Endodermal cell (in vitro differentiated cells): ENCODE data around the gene UQCR11. TPM values are rescaled to one million over a fixed set of nuclear protein-coding genes. Genes with fewer than 3 reads are reported as not detected.

Experiments used
- DNase-seq: peaks from one replicate; pipeline ENCODE4 v3.0.0-alpha.2; 2017
- H3K27ac ChIP-seq: 2 replicates; pipeline ENCODE4 v1.5.1; 2013; ENCODE audit warnings: mild to moderate bottlenecking, low read depth, low read length, moderate library complexity
- H3K27me3 ChIP-seq: 2 replicates; pipeline ENCODE4 v1.6.1; 2013; ENCODE audit warnings: mild to moderate bottlenecking, low read length, moderate library complexity; ENCODE audit not compliant: insufficient read depth, control insufficient read depth, poor library complexity, severe bottlenecking
- H3K36me3 ChIP-seq: 2 replicates; pipeline ENCODE4 v1.7.0; 2013; ENCODE audit warnings: mild to moderate bottlenecking, low read length, moderate library complexity; ENCODE audit not compliant: control insufficient read depth, insufficient read depth
- H3K4me1 ChIP-seq: one replicate; pipeline ENCODE4 v1.7.0; 2013; ENCODE audit warnings: low read length; ENCODE audit not compliant: control insufficient read depth, insufficient read depth
- H3K4me3 ChIP-seq: 2 replicates; pipeline ENCODE4 v1.5.1; 2013; ENCODE audit warnings: mild to moderate bottlenecking, low read length, moderate library complexity
- H3K9ac ChIP-seq: 2 replicates; pipeline ENCODE4 v1.6.1; 2013; ENCODE audit warnings: mild to moderate bottlenecking, low read length, moderate library complexity; ENCODE audit not compliant: poor library complexity, severe bottlenecking; ENCODE audit errors: extremely low read depth
- H3K9me3 ChIP-seq: 2 replicates; pipeline ENCODE4 v1.6.1; 2013; ENCODE audit warnings: mild to moderate bottlenecking, low read length, moderate library complexity; ENCODE audit not compliant: control insufficient read depth
- H3K27ac Mint-ChIP-seq: 2 replicates; pipeline ENCODE4 v1.8.0; 2020; ENCODE audit warnings: mixed read lengths
- H3K27me3 Mint-ChIP-seq: 2 replicates; pipeline ENCODE4 v1.8.0; 2021; ENCODE audit warnings: mild to moderate bottlenecking, mixed read lengths; ENCODE audit not compliant: insufficient read depth
- H3K36me3 Mint-ChIP-seq: 2 replicates; pipeline ENCODE4 v1.8.0; 2020; ENCODE audit warnings: low read depth, mixed read lengths
- H3K4me1 Mint-ChIP-seq: 2 replicates; pipeline ENCODE4 v1.8.0; 2020; ENCODE audit warnings: mixed read lengths
- H3K4me3 Mint-ChIP-seq: 2 replicates; pipeline ENCODE4 v1.8.0; 2020; ENCODE audit warnings: mild to moderate bottlenecking, moderate library complexity, mixed read lengths
- H3K9me3 Mint-ChIP-seq: 2 replicates; pipeline ENCODE4 v1.8.0; 2020; ENCODE audit warnings: mild to moderate bottlenecking, mixed read lengths
- CTCF ChIP-seq: fragments of 200-600 bp; sonication (generic); conservative IDR thresholded peaks from 2 replicates; pipeline ENCODE4 v1.5.0; 2021; ENCODE audit warnings: antibody characterized with exemption, mild to moderate bottlenecking
- WGBS, 2 experiments: methylation state at CpG; one replicate each; pipeline versions ENCODE4 v1.1.5 to v1.1.7; 2013; ENCODE audit warnings: missing lambda C conversion rate in 2 of 2, mixed read lengths in 1 of 2; ENCODE audit not compliant: insufficient coverage in 1 of 2, insufficient read length in 1 of 2; 5-methylcytosine and 5-hydroxymethylcytosine counted together
- total RNA-seq, 2 donors: library from RNA; stranded (reverse); fragmentation: NEBNext Ultra II Directional in 1 of 2; extraction: Animal tissue kit (Norgen Biotek cat#: 25700) in 1 of 2; gene quantifications; 2 replicates in 1 of 2; 3 replicates in 1 of 2; pipeline ENCODE4 v1.2.1, GENCODE V29; 2021

Gene UQCR11
- total RNA-seq, 2 donors from 2014 or later = 171 to 195 TPM

GRCh38 chr19:1585243-1585580, 20.1 kb downstream of the UQCR11 start:
- no peak for TF ChIP-seq CTCF
- Histone ChIP-seq H3K36me3 (peaks cover 44% of the 10 kb centered on the region), H3K9me3 (no peaks in the 10 kb centered on the region), H3K4me1 (no peaks in the 10 kb centered on the region), H3K4me3 (no peak overlapping the region), H3K9ac (no peak overlapping the region), H3K27ac (no peak overlapping the region), H3K27me3 (no peaks in the 10 kb centered on the region)
- 96 to 100% methylated on average over 5 to 13 of the region's 13 CpGs for WGBS, 2 experiments
- no peaks in the 10 kb centered on the region for H3K27me3 Mint-ChIP-seq
- H3K4me1 Mint-ChIP-seq = no peaks in the 10 kb centered on the region
- peaks cover 56% of the 10 kb centered on the region for H3K36me3 Mint-ChIP-seq
- no peaks in the 10 kb centered on the region for H3K9me3 Mint-ChIP-seq
- no peak for DNase-seq
- peak overlapping the region; percentile 61 for H3K27ac Mint-ChIP-seq
- no peak overlapping the region for H3K4me3 Mint-ChIP-seq

GRCh38 chr19:1584500-1585242, 20.6 kb downstream of the UQCR11 start:
- no peaks in the 10 kb centered on the region for H3K4me1 Mint-ChIP-seq
- H3K4me3 ChIP-seq = no peak overlapping the region
- H3K9me3 ChIP-seq = no peaks in the 10 kb centered on the region
- no peaks in the 10 kb centered on the region for H3K9me3 Mint-ChIP-seq
- no peak overlapping the region for H3K27ac ChIP-seq
- no peaks in the 10 kb centered on the region for H3K27me3 ChIP-seq
- 98% methylated on average over 58 to 87 of the region's 87 CpGs for WGBS, 2 experiments
- peaks cover 44% of the 10 kb centered on the region for H3K36me3 ChIP-seq
- peaks cover 58% of the 10 kb centered on the region for H3K36me3 Mint-ChIP-seq
- no peak overlapping the region for H3K4me3 Mint-ChIP-seq
- H3K4me1 ChIP-seq = no peaks in the 10 kb centered on the region
- no peak for DNase-seq
- no peaks in the 10 kb centered on the region for H3K27me3 Mint-ChIP-seq
- no peak overlapping the region for H3K27ac Mint-ChIP-seq
- no peak overlapping the region for H3K9ac ChIP-seq
- TF ChIP-seq CTCF = no peak

GRCh38 chr19:1582201-1582600, 23.1 kb downstream of the UQCR11 start:
- H3K27ac ChIP-seq = no peak overlapping the region
- H3K4me1 ChIP-seq = no peaks in the 10 kb centered on the region
- no peak overlapping the region for H3K9ac ChIP-seq
- H3K27me3 ChIP-seq = no peaks in the 10 kb centered on the region
- H3K4me1 Mint-ChIP-seq = no peaks in the 10 kb centered on the region
- H3K4me3 ChIP-seq = no peak overlapping the region
- H3K27me3 Mint-ChIP-seq = no peaks in the 10 kb centered on the region
- DNase-seq = no peak
- H3K4me3 Mint-ChIP-seq = no peak overlapping the region
- H3K9me3 ChIP-seq = no peaks in the 10 kb centered on the region
- H3K27ac Mint-ChIP-seq = no peak overlapping the region
- WGBS, 2 experiments = 92 to 98% methylated on average over 6 to 9 of the region's 9 CpGs
- peaks cover 59% of the 10 kb centered on the region for H3K36me3 Mint-ChIP-seq
- H3K36me3 ChIP-seq = peaks cover 36% of the 10 kb centered on the region
- H3K9me3 Mint-ChIP-seq = no peaks in the 10 kb centered on the region
- TF ChIP-seq CTCF = no peak
